ENCODE data around the gene ROR2.

Gene ROR2

GRCh38 chr9:91714874-91715615 is 235.0 kb downstream of the ROR2 start:
- Histone ChIP-seq H3K27ac (no peak overlapping the region), H3K4me3 (peak overlapping the region; percentile 65)
- TF ChIP-seq CTCF (IDR thresholded peaks at IDR 0.05) = no peak
- DNase-seq (ENCODE audit: low spot score) = no peak

DNA sequence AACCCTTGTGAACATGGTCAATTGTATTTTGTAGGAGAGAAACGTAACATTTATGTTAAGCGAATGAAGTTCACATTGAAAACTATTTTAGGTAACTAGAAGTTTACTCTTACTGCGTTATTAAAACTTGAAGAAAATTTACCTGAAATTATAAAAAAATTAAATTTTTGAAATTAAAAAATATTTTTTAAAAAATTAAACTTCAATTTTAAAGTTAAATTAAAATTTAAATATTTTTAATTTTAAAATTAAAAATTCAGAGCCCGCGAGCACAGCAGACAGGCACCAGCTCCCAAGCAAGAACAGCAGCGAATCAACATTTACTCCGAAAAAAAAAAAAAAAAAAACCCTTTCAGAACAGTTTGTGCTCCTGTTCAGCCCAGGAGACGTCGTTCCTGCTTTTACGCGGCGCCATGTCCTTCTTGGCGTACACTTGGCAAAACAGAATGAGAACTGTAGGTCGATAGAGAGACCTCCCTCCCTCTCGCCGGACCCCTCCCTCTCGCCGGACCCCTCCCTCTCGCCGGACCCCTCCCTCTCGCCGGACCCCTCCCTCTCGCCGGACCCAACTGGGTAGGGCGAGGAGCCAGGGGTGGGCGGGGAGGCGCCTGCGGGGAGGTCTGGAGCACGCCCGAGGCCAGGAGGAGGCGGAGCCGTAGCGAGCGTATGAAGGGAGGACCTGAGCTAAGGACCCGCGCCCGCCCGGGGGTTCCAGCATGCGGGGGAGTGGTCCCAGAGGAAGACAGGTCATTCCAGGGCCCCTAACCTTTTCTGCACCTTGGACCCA is 235.8 kb downstream of the ROR2 start:
- peak overlapping the region; percentile 65 for H3K4me3 ChIP-seq
- no peak overlapping the region for H3K27ac ChIP-seq
- DNase-seq (ENCODE audit: low spot score) = no peak
- no peak for TF ChIP-seq CTCF (IDR thresholded peaks at IDR 0.05)

DNA sequence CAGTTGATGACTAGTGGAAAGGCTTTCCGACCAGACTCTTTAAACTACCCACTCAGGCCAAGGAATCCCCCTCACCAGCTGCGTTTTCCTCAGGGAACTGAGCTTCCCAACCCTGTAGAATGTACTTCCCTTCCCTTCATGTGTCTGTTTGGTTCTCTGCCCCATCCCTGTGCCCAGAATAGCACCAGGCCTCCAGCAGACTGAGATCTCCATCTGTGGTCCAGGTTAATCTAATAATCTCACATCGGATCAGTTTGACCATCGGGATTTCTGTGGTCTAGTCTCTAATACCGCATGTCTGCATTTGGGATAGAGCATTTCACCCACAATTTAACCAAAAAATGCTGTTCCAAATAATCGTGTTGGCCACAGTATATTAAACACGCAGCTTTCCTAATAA is 237.2 kb downstream of the ROR2 start:
- TF ChIP-seq CTCF (IDR thresholded peaks at IDR 0.05) = no peak
- Histone ChIP-seq H3K27ac (no peak overlapping the region), H3K4me3 (no peak overlapping the region)
- DNase-seq (ENCODE audit: low spot score) = no peak

DNA sequence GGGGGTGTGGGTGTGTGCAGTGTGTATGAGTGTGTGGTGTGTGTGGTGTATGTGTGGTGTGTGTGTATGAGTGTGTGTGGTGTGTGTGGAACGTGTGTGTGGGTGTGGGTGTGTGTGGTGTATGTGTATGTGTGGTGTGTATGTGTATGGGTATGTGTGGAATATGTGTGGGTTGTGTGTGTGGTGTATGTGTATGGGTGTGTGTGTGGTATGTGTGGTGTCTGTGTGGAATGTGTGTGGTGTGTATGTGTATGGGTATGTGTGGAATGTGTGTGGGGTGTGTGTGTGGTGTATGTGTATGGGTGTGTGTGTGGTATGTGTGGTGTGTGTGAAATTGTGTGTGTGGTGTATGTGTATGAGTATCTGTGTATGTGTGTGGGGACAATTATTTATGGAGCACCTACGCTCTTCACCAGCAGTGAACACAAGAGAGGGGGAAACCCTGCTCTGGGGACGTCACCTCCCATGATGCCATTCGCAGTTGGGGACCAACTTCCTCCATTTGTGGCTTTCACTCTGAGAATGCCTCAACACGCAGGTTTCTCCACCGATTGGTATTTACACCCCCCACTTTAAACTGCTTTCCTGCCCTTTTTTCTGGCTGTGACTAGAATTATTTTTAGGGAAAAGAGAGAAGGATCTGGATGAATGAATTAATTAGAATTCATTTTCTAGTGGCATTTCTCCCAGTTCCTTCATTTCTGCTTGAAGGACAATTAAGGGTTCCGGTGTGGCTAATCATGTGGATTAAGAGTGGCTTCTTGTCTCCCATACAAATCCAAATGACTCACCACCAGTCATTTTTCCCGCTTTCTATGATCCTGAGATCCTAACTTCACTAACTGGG is 238.1 kb downstream of the ROR2 start:
- TF ChIP-seq CTCF (IDR thresholded peaks at IDR 0.05) = no peak
- Histone ChIP-seq H3K27ac (no peak overlapping the region), H3K4me3 (no peak overlapping the region)
- DNase-seq (ENCODE audit: low spot score) = no peak

GRCh38 chr9:91710158-91710557 is 239.9 kb downstream of the ROR2 start:
- Histone ChIP-seq H3K27ac (no peak overlapping the region), H3K4me3 (no peak overlapping the region)
- no peak for DNase-seq (ENCODE audit: low spot score)
- TF ChIP-seq CTCF (IDR thresholded peaks at IDR 0.05) = no peak

- Histone ChIP-seq H3K27ac (no peak overlapping the region), H3K4me3 (no peak overlapping the region)
- DNase-seq (ENCODE audit: low spot score) = no peak
- TF ChIP-seq CTCF (IDR thresholded peaks at IDR 0.05) = no peak
These were observed 244.6 kb downstream of the ROR2 start for GRCh38 chr9:91705386-91705785.

Data from coronary artery (tissue), 2 donors.